Measurements from ENCODE around the gene SLC9A9.
A peak's percentile ranks its signal among the peaks of the same experiment; 100 is the strongest.
"Not testable (repeated sequence)": the region's sequence is repeated elsewhere in the genome, so short reads cannot be mapped to it uniquely, and the experiment has no call there.

The SLC9A9 gene

GRCh38 chr3:143808030-143808429, 40.2 kb downstream of the SLC9A9 start:
- DNase-seq = no peak

- no peak for DNase-seq
Measured at GRCh38 chr3:143806038-143806437, 42.2 kb downstream of the SLC9A9 start.

- DNase-seq = not testable (repeated sequence)
Measured at GRCh38 chr3:143805476-143805875, 42.8 kb downstream of the SLC9A9 start.

DNA sequence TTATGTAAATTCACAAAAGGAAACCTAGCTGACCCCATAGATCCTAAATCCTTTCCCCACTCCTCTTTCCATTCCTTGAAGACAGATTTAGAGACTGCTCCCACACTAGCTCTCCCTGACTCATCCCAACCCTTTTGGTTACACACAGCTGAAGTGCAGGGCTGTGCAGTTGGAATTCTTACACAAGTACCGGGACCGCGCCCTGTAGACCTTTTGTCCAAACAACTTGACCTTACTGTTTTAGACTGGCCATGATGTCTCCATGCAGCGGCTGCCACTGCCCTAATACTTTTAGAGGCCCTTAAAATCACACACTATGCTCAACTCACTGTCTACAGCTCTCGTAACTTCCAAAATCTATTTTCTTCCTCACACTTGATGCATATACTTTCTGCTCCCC, 47.2 kb downstream of the SLC9A9 start:
- DNase-seq = not testable (repeated sequence)

- not testable (repeated sequence) for DNase-seq
Measured at GRCh38 chr3:143798151-143798550, 50.1 kb downstream of the SLC9A9 start.

DNA sequence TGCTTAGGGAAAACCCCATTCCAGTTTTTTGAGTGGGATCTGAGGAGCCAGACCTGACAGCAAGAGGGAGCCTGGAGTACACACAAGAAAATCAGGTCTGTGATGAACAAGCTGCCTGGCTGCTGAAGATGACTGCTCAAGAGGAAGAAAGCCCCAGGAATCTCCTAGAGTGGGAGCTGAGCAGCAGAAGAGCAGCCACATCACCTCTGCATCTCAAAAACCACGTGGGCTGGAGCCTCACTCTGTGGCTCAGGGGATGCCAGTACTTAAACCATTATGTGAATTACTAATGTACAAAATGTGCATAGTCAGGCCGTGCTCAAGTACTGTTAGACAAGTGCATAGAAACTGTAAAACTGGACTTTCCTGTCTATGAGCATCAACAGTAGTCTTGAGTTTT, 52.4 kb downstream of the SLC9A9 start:
- no peak for DNase-seq

- DNase-seq = no peak
Measured at GRCh38 chr3:143794793-143795462, 53.3 kb downstream of the SLC9A9 start.

DNA sequence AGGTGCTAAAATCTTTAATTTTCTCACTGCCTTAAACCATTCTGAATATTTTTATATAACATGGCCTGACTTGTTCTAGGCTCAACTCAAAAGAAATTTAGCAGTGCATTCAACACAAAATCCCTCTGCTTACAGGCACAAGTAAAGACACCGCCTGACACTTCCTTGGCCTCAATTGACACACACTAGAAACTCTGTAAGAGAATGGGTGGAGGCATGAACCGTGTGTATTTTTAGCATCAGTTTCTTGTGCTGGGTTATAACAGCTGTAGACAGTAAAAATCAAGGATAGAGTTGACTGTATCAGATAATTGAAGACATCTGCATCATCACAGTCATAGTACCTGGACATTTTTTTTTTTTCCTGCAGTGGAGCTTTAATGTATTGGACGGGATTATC, 54.3 kb downstream of the SLC9A9 start:
- DNase-seq = no peak

GRCh38 chr3:143791386-143791785, 56.9 kb downstream of the SLC9A9 start:
- no peak for DNase-seq

GRCh38 chr3:143786219-143787191, 61.8 kb downstream of the SLC9A9 start:
- no peak for DNase-seq

DNA sequence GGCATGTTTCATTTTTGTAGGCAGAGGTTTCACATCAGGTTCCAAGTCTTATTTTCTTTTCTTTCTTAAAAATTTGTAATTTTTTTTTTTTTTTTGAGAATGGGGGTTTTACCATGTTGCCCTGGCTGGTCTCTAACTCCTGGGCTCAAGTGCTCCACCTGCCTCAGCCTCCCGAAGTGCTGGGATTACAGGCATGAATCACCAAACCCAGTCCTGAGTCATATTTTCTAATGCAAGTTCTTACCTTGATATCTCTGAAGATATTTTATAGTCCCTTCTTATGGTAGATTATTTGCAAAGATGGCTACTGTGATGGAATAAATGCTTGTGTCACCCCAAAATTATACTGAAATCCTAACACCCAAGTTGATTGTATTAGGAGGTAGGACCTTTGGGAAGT, 63.8 kb downstream of the SLC9A9 start:
- DNase-seq = no peak

DNA sequence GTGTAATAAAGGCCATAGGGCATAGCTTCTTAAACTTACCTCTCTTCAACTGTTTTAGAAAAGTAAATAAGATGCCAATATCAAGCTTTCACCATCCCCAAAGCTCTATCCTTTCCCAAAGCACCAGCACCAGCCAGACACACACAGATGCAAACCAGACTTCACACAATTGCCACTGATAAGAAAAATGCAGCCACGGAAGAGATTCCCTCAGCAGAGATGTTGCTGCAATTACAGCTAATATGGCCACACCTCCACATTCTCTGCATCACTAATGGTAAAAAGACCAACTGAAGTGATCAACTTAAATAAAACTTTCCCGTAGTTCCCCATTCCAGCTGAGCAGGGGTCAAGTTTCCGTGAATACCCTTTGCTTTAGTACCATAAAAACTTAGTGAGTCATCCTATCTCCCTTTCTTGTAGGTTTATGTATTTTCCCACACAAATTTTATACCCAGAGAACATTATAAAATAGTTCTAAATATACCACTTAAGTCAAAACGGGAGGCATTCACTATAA, 64.4 kb downstream of the SLC9A9 start:
- no peak for DNase-seq

- DNase-seq = peak; percentile 58
Measured at GRCh38 chr3:143775459-143775858, 72.8 kb downstream of the SLC9A9 start.

GRCh38 chr3:143771939-143772338, 76.3 kb downstream of the SLC9A9 start:
- no peak for DNase-seq

- DNase-seq = no peak
Measured at GRCh38 chr3:143771258-143771657, 77.0 kb downstream of the SLC9A9 start.

DNA sequence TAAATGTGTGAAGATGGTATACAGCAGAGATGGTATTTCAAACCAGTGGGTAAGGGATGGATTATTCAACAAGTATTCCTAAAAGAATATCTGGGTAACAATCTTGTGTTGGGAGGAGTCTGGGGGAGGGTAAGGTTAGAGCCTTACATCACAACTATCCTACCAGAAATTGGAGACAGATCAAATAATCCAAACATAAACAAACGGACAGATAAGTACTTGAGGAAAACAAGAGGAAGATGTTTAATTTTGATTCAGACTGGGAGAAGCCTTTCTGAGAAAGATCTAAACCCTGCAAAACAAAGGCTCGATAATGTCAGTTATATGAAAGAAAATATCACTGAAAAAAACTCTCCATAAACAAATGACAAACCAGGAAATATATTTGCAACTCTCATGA, 77.9 kb downstream of the SLC9A9 start:
- DNase-seq = no peak

DNA sequence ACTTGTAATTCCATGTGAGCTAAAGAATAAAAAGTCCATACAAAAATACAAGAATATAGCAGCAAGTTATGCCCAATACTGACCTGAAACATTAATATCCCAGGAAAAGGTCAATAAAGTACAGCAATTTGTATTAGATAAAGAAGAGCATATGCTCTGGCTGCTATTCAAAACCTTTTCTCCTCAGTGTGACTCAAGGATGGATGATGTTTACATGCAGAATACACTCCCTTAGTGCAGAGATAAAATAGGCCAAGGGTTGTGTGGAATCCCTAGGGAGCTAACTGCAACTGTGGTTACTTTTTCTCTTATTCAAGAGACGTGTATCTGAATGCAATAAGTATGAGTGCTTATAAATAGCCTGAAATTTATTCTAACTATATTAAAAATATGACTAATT, 78.7 kb downstream of the SLC9A9 start:
- no peak for DNase-seq

DNA sequence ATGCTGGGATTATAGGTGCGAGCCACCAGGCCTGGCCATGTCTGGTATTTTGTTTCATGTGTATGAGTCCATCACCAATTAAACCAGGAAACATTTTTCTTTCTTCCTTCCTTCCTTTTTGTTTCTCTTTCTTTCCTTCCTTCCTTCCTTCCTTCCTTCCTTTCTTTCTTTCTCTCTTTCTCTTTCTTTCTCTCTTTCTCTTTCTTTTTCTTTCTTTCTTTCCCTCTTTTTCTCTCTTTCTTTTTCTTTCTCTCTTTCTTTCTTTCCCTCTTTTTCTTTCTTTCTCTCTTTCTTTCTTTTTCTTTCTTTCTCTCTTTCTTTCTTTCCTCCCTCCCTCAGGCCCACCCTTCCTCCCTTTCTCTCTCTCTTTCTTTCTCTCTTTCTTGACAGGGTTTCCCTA, 83.4 kb downstream of the SLC9A9 start:
- no peak for DNase-seq

DNA sequence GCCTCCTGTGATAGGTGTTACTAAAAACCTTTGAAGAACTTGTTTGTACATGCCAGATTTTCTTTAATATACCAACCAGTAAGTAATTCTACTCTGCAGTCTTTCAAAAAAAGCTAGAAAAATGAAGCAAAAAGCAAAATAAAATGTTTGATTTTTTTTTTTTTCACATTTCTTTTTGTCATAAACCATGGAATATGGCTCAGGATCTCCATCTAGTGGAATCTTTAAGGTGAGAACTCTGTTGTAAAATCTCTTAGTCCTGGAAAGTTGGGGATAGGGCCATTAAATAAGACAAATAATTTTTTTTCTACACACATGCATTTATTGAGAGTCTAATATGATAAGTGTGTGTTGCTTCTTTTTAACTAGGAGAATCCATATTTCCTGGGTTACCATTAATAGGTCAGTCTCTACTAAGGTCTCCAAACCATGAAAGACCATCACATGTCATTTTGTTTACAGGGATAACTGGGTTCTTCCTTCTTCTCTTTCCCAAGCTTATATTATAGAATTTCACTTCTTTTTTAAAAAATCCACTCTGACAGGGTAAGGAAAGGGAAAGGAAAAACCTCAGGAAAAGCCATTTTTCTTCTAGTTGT, 84.6 kb downstream of the SLC9A9 start:
- DNase-seq = no peak

DNA sequence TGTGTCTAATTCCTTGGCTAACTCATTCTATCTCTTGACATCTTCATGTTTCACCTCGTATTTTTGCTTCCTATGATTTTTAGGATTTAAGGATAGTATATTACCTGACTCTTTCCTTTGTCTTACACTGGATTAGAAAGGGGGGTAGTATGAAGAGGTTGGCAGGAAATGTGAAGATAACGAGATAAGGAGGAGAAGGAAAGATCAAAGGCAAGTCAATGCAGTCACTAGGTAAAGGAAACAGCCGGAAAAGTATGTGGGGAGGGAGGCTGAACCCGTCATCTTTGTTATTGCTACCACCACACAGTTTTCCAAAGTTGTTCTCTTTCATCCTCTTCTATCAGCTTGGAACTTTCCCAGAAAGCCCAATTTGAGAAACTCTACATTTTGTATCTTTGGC, 90.6 kb downstream of the SLC9A9 start:
- no peak for DNase-seq

DNA sequence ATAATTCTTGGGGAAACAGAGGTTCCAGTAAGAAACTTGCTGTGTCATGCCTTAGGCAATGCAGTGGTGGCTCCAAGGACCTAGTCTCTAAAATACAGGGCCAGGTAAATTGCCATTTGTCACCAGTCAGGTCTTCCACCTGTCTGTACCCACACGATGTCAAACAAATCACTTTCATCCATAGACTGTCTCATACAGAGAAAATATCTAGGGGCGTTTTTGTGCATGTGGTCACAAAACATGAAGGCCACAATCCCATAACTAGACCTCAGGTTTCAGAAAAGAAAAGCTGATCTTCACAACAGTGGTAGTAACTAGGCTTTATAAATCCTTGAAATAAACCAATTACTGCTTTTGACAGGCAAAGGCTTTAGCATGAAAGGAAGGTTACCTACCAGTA, 92.3 kb downstream of the SLC9A9 start:
- DNase-seq = no peak

DNA sequence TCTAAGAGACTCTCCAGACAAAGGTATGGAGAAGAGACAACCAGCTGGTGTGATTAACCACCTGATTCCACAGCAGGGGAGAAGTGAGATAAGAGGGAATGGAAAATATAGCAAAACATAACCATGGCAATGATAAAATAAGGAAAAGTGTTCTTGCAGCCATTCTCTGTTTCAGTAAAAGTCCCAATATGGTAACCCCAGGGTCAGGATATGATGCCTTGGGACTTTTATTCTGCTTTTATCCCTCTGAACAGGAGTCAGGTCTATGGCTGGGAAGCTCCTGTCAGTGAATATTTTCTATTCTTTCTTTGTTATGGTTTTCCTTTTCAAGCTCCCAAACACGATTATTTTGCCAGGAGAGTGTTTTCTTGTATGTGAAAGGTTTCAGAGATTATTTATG, 94.2 kb downstream of the SLC9A9 start:
- no peak for DNase-seq

GRCh38 chr3:143753456-143753855, 94.8 kb downstream of the SLC9A9 start:
- DNase-seq = no peak

DNA sequence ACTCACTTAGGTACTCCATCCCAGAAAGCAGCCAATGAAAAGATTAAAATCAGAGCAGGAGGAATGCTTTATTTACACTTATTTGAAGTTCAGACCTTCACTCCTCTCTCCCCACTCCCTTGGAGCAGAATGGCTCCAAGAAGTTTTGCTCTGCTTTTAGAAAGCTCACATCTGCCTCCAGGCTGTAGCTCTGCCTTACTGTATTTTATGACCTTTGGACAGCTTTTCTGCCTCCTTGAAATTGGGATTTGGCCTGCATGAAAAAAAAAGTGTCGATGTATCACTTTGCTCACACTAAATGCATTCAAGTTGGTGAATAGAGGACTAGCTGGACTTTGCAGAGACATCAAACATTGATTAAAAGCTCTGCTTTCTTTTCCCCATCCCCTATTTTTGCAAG, 95.3 kb downstream of the SLC9A9 start:
- DNase-seq = no peak
